HG03432 (cell line): Measurements from ENCODE around the gene NLRP1.

Experiments used
- ATAC-seq: cut with Tn5 transposase; IDR thresholded peaks from one replicate; pipeline ENCODE4 v1.9.1; 2021; ENCODE audit warnings: mild to moderate bottlenecking, moderate library complexity; ENCODE audit not compliant: unreplicated experiment

The NLRP1 gene

DNA sequence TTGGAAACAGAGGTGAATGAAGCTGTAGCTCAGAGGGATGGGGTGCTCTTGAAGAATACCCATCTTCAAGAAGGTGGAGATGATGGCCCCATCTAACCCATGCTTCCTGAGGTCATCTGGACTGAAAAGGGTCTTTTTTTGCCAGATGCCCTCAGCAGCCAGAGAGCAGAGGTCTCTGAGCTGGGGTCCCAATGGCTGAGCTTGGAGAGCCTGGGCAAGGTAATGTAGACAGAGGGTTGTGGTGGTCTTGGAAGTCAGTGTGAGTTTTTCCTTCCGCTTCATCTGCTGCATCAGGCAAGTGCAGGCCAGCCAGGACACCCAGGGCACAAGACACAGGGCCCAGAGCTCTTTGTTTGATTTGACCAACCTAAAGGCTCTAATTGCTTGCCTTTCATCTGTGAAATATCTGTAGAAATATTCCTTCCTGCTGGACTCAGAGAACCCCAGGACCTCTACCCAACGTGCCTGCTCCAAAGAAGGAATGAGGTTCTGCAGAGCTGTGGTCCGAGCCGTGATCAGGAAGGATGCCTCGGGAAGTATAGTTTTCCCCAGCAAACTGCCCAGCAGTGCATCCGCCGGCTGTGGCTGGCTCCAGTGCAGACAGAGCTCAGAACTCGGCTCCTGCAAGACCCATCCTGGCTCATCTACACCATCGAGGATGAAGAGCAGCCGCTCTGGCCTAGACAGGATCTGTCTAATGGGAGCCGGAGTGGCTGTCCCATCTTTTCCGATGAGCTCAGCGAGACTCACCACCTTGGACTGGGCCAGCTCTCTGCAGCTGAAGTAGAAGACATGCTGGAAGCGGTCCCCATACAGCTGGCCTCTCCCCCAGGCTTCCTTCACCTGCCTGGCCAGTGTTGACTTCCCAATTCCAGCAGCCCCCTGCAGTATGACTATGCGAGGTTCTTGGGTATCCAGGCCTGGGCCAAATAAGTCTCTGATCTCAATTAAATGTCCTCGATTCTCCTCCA lies 25.2 kb downstream of the NLRP1 start:
- ATAC-seq: no peak

DNA sequence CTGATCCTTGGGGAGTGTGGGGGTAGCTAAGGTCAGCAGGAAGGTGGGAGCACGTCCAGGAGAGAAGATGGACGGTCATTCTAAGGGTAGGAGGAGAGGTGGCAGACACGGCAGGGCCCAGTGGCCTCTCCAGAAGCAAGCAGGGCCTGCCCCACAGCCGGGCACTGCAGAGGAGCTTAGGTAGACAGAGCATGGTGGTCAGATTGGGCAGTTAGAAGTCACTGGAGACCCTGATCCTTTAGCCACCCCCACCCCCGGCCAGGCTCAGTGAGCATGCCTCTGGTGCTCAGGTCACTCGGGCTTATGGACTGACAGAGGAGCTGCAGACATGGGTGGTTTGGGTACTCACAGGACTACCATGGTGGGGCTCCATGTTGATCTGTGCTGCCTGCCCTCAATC lies 26.3 kb downstream of the NLRP1 start:
- ATAC-seq: no peak

DNA sequence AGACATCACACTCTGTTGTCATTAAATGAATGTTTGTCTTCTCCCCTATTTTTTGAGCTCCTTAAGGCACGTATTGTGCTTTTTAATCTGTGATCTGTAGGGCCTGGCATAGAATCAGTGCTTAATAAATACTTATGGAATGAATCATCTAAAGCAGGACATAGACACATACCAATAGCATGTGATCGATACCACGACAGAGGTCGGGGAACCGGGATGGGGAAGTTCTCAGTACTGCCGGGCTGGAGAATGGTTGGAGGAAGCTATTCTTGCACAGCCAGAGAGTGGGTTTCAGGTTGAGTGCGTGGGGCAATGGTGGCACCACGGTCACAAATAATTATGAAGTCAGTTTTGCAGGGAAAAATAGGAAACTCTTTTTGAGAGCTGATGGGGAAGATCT lies 26.8 kb downstream of the NLRP1 start:
- ATAC-seq: no peak

DNA sequence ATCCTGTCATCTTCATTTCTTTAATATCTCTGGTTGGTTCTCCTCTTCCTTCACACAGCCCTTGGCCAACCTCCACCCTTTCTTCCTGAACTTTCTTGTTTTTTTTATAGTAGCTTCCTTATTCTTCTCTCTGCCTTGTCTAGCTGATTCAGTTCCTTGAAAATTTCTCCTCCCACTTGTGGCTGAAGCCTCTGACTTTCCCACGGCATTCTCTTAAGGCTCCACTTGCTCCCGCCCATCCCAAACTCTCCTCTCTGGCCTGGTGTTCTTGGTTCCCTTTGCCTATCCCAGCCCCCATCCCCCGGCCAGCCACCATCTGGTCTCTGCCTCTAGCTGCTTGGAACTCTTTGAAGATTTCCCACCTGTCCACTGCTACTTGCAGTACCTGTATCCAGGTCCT lies 29.1 kb downstream of the NLRP1 start:
- no peak for ATAC-seq

- no peak for ATAC-seq
These were observed 30.8 kb downstream of the NLRP1 start for GRCh38 chr17:5553479-5553878.

- no peak for ATAC-seq
These were observed 31.5 kb downstream of the NLRP1 start for GRCh38 chr17:5552841-5553240.

GRCh38 chr17:5545051-5545987 lies 39.0 kb downstream of the NLRP1 start:
- no peak for ATAC-seq

DNA sequence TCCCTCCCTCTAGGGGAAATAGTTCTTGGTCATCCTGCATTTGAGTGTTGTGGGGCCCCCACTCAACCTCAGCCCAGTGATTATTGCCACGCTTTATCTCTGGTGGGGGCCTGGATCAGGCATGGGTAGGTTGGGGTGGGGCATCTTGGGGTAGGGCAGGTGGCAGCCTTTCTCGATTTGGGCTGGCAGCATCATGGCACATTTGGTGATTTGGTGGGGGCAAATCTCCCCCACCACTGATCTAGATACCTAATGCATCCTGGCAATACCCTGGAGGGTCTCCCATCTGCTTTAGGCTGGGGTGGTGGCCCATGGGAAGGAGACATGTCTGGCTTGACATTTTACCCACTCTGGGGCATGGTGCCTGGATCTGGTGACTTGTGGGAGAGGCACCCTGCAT lies 40.2 kb downstream of the NLRP1 start:
- ATAC-seq: no peak

- no peak for ATAC-seq
These were observed 42.6 kb downstream of the NLRP1 start for GRCh38 chr17:5541610-5542202.

DNA sequence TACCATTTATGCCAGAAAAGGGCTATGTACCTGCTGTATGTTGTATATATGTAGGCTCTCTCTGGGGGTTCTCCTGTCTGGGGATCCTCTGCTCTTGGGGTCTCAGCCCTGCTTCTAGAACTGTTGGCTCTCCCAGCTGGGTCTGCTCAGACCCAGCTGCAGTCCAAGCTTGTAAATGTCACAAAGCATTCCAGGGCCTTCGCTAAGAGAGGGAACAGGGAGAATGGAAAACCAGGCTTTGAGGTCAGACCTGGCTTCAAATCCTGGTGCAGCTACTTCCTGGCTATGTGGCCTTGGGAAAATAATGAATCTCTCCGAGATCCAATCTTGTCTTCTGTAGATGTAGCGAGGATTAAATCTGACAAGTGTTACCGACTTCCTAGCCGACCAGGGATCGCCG lies 44.0 kb downstream of the NLRP1 start:
- no peak for ATAC-seq

DNA sequence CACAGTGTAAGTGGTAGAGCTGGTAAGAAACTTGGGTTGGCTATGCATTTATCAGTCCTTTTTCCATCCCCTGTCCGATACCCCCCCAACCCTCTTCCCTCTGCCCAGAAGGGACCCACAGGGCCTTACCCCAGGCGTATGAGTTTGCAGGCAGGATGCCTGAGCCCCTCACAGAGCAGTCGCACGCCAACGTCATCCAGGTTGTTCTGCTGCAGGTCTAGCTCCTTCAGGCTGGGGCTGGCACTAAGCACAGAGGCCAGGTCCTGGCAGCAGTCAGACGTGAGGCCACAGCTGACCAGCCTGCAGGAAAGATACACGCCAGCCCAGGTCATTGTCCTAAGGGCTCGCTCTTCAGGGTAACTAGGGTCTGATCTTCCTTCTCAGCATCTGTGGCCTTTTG lies 45.0 kb downstream of the NLRP1 start:
- ATAC-seq: no peak

DNA sequence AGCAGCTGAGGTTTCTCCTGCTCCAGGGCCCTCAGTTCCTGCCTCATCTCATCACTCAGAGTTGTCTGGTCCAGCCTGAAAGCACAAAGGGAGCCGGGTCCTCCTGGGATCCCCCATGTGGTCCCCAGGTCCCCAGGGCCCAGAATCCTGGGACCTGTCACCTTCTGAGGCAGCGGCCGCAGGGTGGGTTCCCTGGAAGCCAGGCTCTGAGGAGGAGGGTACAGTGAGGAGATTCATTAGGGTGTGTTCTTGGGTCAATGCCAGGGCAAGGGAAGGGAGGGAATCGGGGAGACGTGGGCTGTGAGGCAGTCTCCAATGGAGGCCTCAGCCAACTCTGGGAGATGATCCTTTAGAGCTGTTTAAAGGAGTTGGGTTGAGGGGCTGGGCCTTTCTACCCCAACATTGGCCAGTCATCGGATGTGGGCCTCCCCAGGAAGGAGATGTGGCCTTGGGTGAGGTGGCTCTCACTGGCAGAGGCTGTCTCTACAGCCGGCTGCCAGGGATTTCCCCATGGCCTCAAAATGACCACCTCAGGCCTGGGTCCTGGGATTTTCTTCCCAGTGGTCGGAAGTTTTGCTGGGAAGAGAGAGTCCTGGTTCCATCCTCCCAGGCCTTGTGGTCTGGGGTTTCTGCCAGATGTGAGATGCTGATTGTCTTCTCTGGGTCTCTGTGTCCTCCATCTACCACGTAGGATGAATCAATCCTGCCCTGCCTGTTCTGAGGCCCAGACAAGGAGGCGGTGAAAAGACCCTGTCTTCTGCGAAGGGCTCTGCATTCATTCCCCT lies 47.3 kb downstream of the NLRP1 start:
- ATAC-seq: no peak

DNA sequence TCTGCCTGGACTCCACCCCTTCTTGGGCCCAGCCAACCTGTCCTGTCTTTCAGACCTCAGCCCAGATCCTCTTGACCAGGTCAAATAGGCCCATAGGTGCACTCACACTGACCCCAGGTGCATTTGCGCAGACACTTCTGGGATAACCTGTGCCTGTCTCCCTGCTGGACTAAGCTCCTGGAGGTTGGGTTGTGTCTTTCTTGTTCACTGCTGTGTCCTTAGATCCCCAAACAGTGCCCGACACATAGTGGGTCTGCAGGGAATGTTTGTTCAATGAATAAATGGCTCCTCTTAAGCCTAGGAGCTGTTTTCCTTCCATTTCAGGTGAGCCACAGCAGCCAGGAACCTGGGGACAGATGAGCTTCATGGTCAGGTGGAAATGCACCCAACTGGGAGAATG lies 48.9 kb downstream of the NLRP1 start:
- ATAC-seq: no peak

GRCh38 chr17:5533486-5534315 lies 50.6 kb downstream of the NLRP1 start:
- no peak for ATAC-seq

- no peak for ATAC-seq
These were observed 51.7 kb downstream of the NLRP1 start for GRCh38 chr17:5532581-5532980.

GRCh38 chr17:5531085-5531418 lies 53.3 kb downstream of the NLRP1 start:
- ATAC-seq: no peak

GRCh38 chr17:5530265-5531084 lies 53.8 kb downstream of the NLRP1 start:
- ATAC-seq: no peak

GRCh38 chr17:5527601-5528250 lies 56.6 kb downstream of the NLRP1 start:
- ATAC-seq: no peak
